ENCODE measurements around the gene ADGRL3. TPM values are rescaled to one million over a fixed set of nuclear protein-coding genes. Genes with fewer than 3 reads are reported as not detected.
"Not testable (repeated sequence)": the region's sequence is repeated elsewhere in the genome, so short reads cannot be mapped to it uniquely, and the experiment has no call there.

ADGRL3 gene
- polyA plus RNA-seq, 3 donors: 24.0 to 28.9 (median 27.8) TPM

- DNase-seq (ENCODE audit: extremely low read depth in 1 of 11, low read depth in 9 of 11, low spot score in 4 of 11): no peak
Observed at GRCh38 chr4:61750810-61751209, 550.7 kb downstream of the ADGRL3 start.

GRCh38 chr4:61752617-61753016 is 552.5 kb downstream of the ADGRL3 start:
- DNase-seq (ENCODE audit: extremely low read depth in 1 of 11, low read depth in 9 of 11, low spot score in 4 of 11): no peak

GRCh38 chr4:61753739-61754138 is 553.6 kb downstream of the ADGRL3 start:
- no peak for DNase-seq (ENCODE audit: extremely low read depth in 1 of 11, low read depth in 9 of 11, low spot score in 4 of 11)

GRCh38 chr4:61756937-61757336 is 556.8 kb downstream of the ADGRL3 start:
- not testable (repeated sequence) for DNase-seq (ENCODE audit: extremely low read depth in 1 of 11, low read depth in 9 of 11, low spot score in 4 of 11)

- DNase-seq (ENCODE audit: extremely low read depth in 1 of 11, low read depth in 9 of 11, low spot score in 4 of 11): not testable (repeated sequence)
Observed at GRCh38 chr4:61757983-61758382, 557.9 kb downstream of the ADGRL3 start.

GRCh38 chr4:61758596-61758995 is 558.5 kb downstream of the ADGRL3 start:
- not testable (repeated sequence) for DNase-seq (ENCODE audit: extremely low read depth in 1 of 11, low read depth in 9 of 11, low spot score in 4 of 11)

- not testable (repeated sequence) for DNase-seq (ENCODE audit: extremely low read depth in 1 of 11, low read depth in 9 of 11, low spot score in 4 of 11)
Observed at GRCh38 chr4:61759245-61759644, 559.1 kb downstream of the ADGRL3 start.

GRCh38 chr4:61759885-61760284 is 559.8 kb downstream of the ADGRL3 start:
- not testable (repeated sequence) for DNase-seq (ENCODE audit: extremely low read depth in 1 of 11, low read depth in 9 of 11, low spot score in 4 of 11)

GRCh38 chr4:61760820-61761219 is 560.7 kb downstream of the ADGRL3 start:
- DNase-seq (ENCODE audit: extremely low read depth in 1 of 11, low read depth in 9 of 11, low spot score in 4 of 11): no peak

- no peak for DNase-seq (ENCODE audit: extremely low read depth in 1 of 11, low read depth in 9 of 11, low spot score in 4 of 11)
Observed at GRCh38 chr4:61762722-61763627, 562.8 kb downstream of the ADGRL3 start.

- no peak for DNase-seq (ENCODE audit: extremely low read depth in 1 of 11, low read depth in 9 of 11, low spot score in 4 of 11)
Observed at GRCh38 chr4:61763682-61764081, 563.6 kb downstream of the ADGRL3 start.

GRCh38 chr4:61764090-61764489 is 564.0 kb downstream of the ADGRL3 start:
- not testable (repeated sequence) for DNase-seq (ENCODE audit: extremely low read depth in 1 of 11, low read depth in 9 of 11, low spot score in 4 of 11)

GRCh38 chr4:61769444-61770167 is 569.5 kb downstream of the ADGRL3 start:
- DNase-seq (ENCODE audit: extremely low read depth in 1 of 11, low read depth in 9 of 11, low spot score in 4 of 11): not testable (repeated sequence)

GRCh38 chr4:61770456-61770855 is 570.3 kb downstream of the ADGRL3 start:
- DNase-seq (ENCODE audit: extremely low read depth in 1 of 11, low read depth in 9 of 11, low spot score in 4 of 11): no peak

- no peak for DNase-seq (ENCODE audit: extremely low read depth in 1 of 11, low read depth in 9 of 11, low spot score in 4 of 11)
Observed at GRCh38 chr4:61771056-61771455, 570.9 kb downstream of the ADGRL3 start.

GRCh38 chr4:61772126-61772525 is 572.0 kb downstream of the ADGRL3 start:
- no peak for DNase-seq (ENCODE audit: extremely low read depth in 1 of 11, low read depth in 9 of 11, low spot score in 4 of 11)

GRCh38 chr4:61773655-61774245 is 573.6 kb downstream of the ADGRL3 start:
- no peak for DNase-seq (ENCODE audit: extremely low read depth in 1 of 11, low read depth in 9 of 11, low spot score in 4 of 11)

GRCh38 chr4:61782133-61782532 is 582.0 kb downstream of the ADGRL3 start:
- no peak for DNase-seq (ENCODE audit: extremely low read depth in 1 of 11, low read depth in 9 of 11, low spot score in 4 of 11)

- DNase-seq (ENCODE audit: extremely low read depth in 1 of 11, low read depth in 9 of 11, low spot score in 4 of 11): no peak
Observed at GRCh38 chr4:61783050-61783449, 582.9 kb downstream of the ADGRL3 start.

GRCh38 chr4:61785761-61786160 is 585.6 kb downstream of the ADGRL3 start:
- no peak for DNase-seq (ENCODE audit: extremely low read depth in 1 of 11, low read depth in 9 of 11, low spot score in 4 of 11)

Measured in renal cortex interstitium (tissue), 11 donors.